Heart left ventricle (tissue), 16 donors: ENCODE results near the gene AKR1E2. TPM values are rescaled to one million over a fixed set of nuclear protein-coding genes. Genes with fewer than 3 reads are reported as not detected.

Experiments used
- ATAC-seq, 4 donors: fragments of 200-7000 bp; cut with Tn5 transposase; one replicate each; pipeline ENCODE4 v1.9.1; 2020 to 2022; ENCODE audit warnings: moderate library complexity in 4 of 4, mild to moderate bottlenecking in 3 of 4, moderate number of reproducible peaks in 1 of 4
- DNase-seq, 5 donors: peaks; one replicate each; pipeline ENCODE4 v3.0.0-alpha.2; 2020
- H3K27ac ChIP-seq, 12 donors: fragments of 200-600 bp; sonication (generic) in 4 of 12; one replicate each; pipeline versions ENCODE4 v1.5.0 to v1.8.0; 2016 to 2022; ENCODE audit warnings: mild to moderate bottlenecking in 2 of 12
- H3K27me3 ChIP-seq, 9 donors: fragments of 200-600 bp; sonication (generic) in 2 of 9; one replicate each; pipeline versions ENCODE4 v1.5.1 to v1.8.0; 2016 to 2022; ENCODE audit warnings: mild to moderate bottlenecking in 3 of 9
- H3K36me3 ChIP-seq, 9 donors: fragments of 200-600 bp; sonication (generic) in 2 of 9; one replicate each; pipeline versions ENCODE4 v1.5.0 to v1.8.0; 2018 to 2022; ENCODE audit warnings: mild to moderate bottlenecking in 2 of 9
- H3K4me1 ChIP-seq, 12 donors: fragments of 200-600 bp; sonication (generic) in 4 of 12; one replicate each; pipeline versions ENCODE4 v1.5.0 to v1.8.0; 2016 to 2022; ENCODE audit warnings: mild to moderate bottlenecking in 3 of 12
- H3K4me3 ChIP-seq, 12 donors: fragments of 200-600 bp; sonication (generic) in 4 of 12; one replicate each; pipeline versions ENCODE4 v1.5.0 to v1.8.0; 2017 to 2022; ENCODE audit warnings: mild to moderate bottlenecking in 9 of 12, moderate library complexity in 4 of 12
- H3K9me3 ChIP-seq, 12 donors: fragments of 200-600 bp; sonication (generic) in 4 of 12; one replicate each; pipeline versions ENCODE4 v1.5.0 to v1.8.0; 2016 to 2022; ENCODE audit warnings: mild to moderate bottlenecking in 1 of 12
- CTCF ChIP-seq, 12 donors: fragments of 200-600 bp; sonication (generic) in 4 of 12; IDR thresholded peaks; one replicate each; pipeline versions ENCODE4 v1.5.0 to v1.8.0; 2018 to 2022; ENCODE audit warnings: antibody characterized with exemption in 12 of 12, mild to moderate bottlenecking in 5 of 12
- POLR2A ChIP-seq, 2 donors: fragments of 450-650 bp; IDR thresholded peaks; one replicate each; pipeline ENCODE4 v1.6.1; 2017; ENCODE audit warnings: antibody characterized with exemption in 2 of 2, mild to moderate bottlenecking in 2 of 2, moderate library complexity in 2 of 2
- WGBS, 4 donors: extraction: QIAGEN DNeasy Blood & Tissue Kit in 2 of 4; methylation state at CpG; one replicate each; pipeline versions ENCODE4 v1.1.5 to v1.1.7; 2013 to 2018; 5-methylcytosine and 5-hydroxymethylcytosine counted together
- intact Hi-C, 10 donors: fragments of 100-400 bp; cut with DNase I; formaldehyde crosslinking; loops; one replicate each; pipeline versions ENCODE4 v1.11.1 to v1.14.2; 2022
- polyA plus RNA-seq, 2 donors: library from polyadenylated mRNA; stranded (reverse); fragments of 200-250 nt; gene quantifications; one replicate each; pipeline ENCODE4 v1.2.3, GENCODE V29; 2013
- total RNA-seq, 9 donors: library from RNA; depleted of rRNA in 2 of 9; stranded (reverse); fragments of >200 nt in 2 of 9; fragmentation: NEBNext Ultra II Directional in 3 of 9; extraction: Animal tissue kit (Norgen Biotek cat#: 25700) in 3 of 9; gene quantifications; one replicate each; pipeline versions ENCODE4 v1.1.0 to v1.2.4, GENCODE V29; 2016 to 2023
- donor health status: ischemic (EF 13 %, LVEDD 7.1; RV severe dilation, severe dysfunction).
- donor health status: healthy with polysubstance abuse.
- donor health status: DM: no; HTN: yes; CAD: no.
- donor health status: DM: no; HTN: no; CAD: no.
- donor health status: ischemic (EF 25% LVEDD 6.9; RV normal size, moderate dysfunction).
- donor health status: ischemic (EF 25% LVEDD 5.7; RV mildly dilated, moderate dysfunction).
- donor health status: healthy.
- donor health status: DM: yes; HTN: yes; CAD: no.
- donor health status: ischemic (EF 35%, LVEDD 5.7; RV mildly dilated, moderate dysfunction).
- donor health status: nonischemic (EF 11% LVEDD 7.7; RV severe dilation, severe dysfunction).
- donor health status: DM: yes; HTN: yes; CAD: no.
- donor health status: PGD.
- donor health status: ischemic (EF 29% LVEDD 5.4; RV normal size, mild dysfunction).
- donor health status: nonischemic (EF 23%, LVEDD 6.1; RV moderate dilation, normal function).

AKR1E2 gene
- total and polyA plus RNA-seq, 11 donors = 1.2 to 8.0 (median 3.8) TPM

GRCh38 chr10:4848356-4849041 is 22.5 kb downstream of the AKR1E2 start:
- H3K36me3 ChIP-seq = peaks cover 0 to 6% (median 0%) of the 10 kb centered on the region in 9 donors
- peak overlapping the region in 3 of 12 donors; percentile 23 to 48 (median 26) for H3K27ac ChIP-seq
- intact Hi-C loops = loop anchor here (1.0 to 10.0 kb wide), 21 partner anchors 132 to 776 kb away; partner anchors contain the start of gene AKR1C3 (in 7 of the 10)
- H3K4me3 ChIP-seq = no peak overlapping the region
- H3K4me1 ChIP-seq = peaks cover 0 to 37% (median 20%) of the 10 kb centered on the region in 12 donors
- DNase-seq = no peak
- no peaks in the 10 kb centered on the region for H3K27me3 ChIP-seq
- 75 to 83% (median 77%) methylated on average over 7 of the region's 7 CpGs for WGBS, 4 donors
- no peak for ATAC-seq
- no peaks in the 10 kb centered on the region for H3K9me3 ChIP-seq
- no peak for TF ChIP-seq CTCF (IDR thresholded peaks at IDR 0.05)
- TF ChIP-seq POLR2A (IDR thresholded peaks at IDR 0.05) = no peak

GRCh38 chr10:4849042-4849402 is 23.0 kb downstream of the AKR1E2 start:
- TF ChIP-seq CTCF (IDR thresholded peaks at IDR 0.05) = no peak
- no peak for TF ChIP-seq POLR2A (IDR thresholded peaks at IDR 0.05)
- H3K4me1 ChIP-seq = peaks cover 0 to 38% (median 20%) of the 10 kb centered on the region in 12 donors
- no peak overlapping the region for H3K4me3 ChIP-seq
- H3K27ac ChIP-seq = no peak overlapping the region
- no peaks in the 10 kb centered on the region for H3K27me3 ChIP-seq
- H3K9me3 ChIP-seq = no peaks in the 10 kb centered on the region
- 73 to 87% (median 76%) methylated on average over 5 of the region's 5 CpGs for WGBS, 4 donors
- intact Hi-C loops = loop anchor here (1.0 to 10.0 kb wide), 21 partner anchors 132 to 776 kb away; partner anchors contain the start of gene AKR1C3 (in 7 of the 10)
- no peak for DNase-seq
- peaks cover 0 to 6% (median 0%) of the 10 kb centered on the region in 9 donors for H3K36me3 ChIP-seq
- peak in 1 of 4 donors; percentile 5 for ATAC-seq

GRCh38 chr10:4849555-4850242 is 23.7 kb downstream of the AKR1E2 start:
- 7 to 9% (median 9%) methylated on average over 12 of the region's 12 CpGs for WGBS, 4 donors
- peak; percentile 86 to 93 (median 89) for DNase-seq
- H3K27me3 ChIP-seq = no peaks in the 10 kb centered on the region
- no peaks in the 10 kb centered on the region for H3K9me3 ChIP-seq
- H3K36me3 ChIP-seq = peaks cover 0 to 6% (median 0%) of the 10 kb centered on the region in 9 donors
- TF ChIP-seq CTCF (IDR thresholded peaks at IDR 0.05) (peak in 11 of 12 donors; percentile 96 to 100 (median 99)), POLR2A (IDR thresholded peaks at IDR 0.05) (no peak)
- intact Hi-C loops = loop anchor here (1.0 to 10.0 kb wide), 25 partner anchors 95 to 775 kb away; partner anchors contain the start of gene AKR1C3 (in 9 of the 10)
- H3K27ac ChIP-seq = peak overlapping the region in 8 of 12 donors; percentile 14 to 62 (median 38)
- H3K4me1 ChIP-seq = peaks cover 0 to 38% (median 20%) of the 10 kb centered on the region in 12 donors
- no peak overlapping the region for H3K4me3 ChIP-seq
- peak; percentile 77 to 90 (median 88) for ATAC-seq

GRCh38 chr10:4850397-4850796 is 24.4 kb downstream of the AKR1E2 start:
- no peak for DNase-seq
- TF ChIP-seq CTCF (IDR thresholded peaks at IDR 0.05) = no peak
- TF ChIP-seq POLR2A (IDR thresholded peaks at IDR 0.05) = no peak
- Histone ChIP-seq H3K27ac (peak overlapping the region in 8 of 12 donors; percentile 14 to 62 (median 38)), H3K27me3 (no peaks in the 10 kb centered on the region), H3K4me3 (no peak overlapping the region), H3K4me1 (peaks cover 0 to 38% (median 20%) of the 10 kb centered on the region in 12 donors), H3K36me3 (peaks cover 0 to 6% (median 0%) of the 10 kb centered on the region in 9 donors), H3K9me3 (no peaks in the 10 kb centered on the region)
- ATAC-seq = peak in 1 of 4 donors; percentile 61
- intact Hi-C loops = loop anchor here in 9 of 10 donors (2.0 to 10.0 kb wide), 12 partner anchors 94 to 582 kb away; partner anchors contain the start of gene AKR1C3 (in 2 of the 9)
- 79 to 92% (median 86%) methylated on average over 7 of the region's 7 CpGs for WGBS, 4 donors
